GM23338 (cell line): ENCODE measurements around the gene PTGIS. TPM values are rescaled to one million over a fixed set of nuclear protein-coding genes. Genes with fewer than 3 reads are reported as not detected.

Source experiments
- ATAC-seq: fragments of 200-7000 bp; cut with Tn5 transposase; 3 replicates; pipeline ENCODE4 v1.9.1; 2020
- DNase-seq: peaks from one replicate; pipeline ENCODE4 v3.0.0-alpha.2; 2015; ENCODE audit warnings: low spot score
- H2AFZ ChIP-seq: fragments of 200-600 bp; sonication (generic); 2 replicates; pipeline ENCODE4 v1.8.0; 2016; ENCODE audit warnings: antibody characterized with exemption, mild to moderate bottlenecking, moderate library complexity
- H3F3A ChIP-seq: fragments of 200-600 bp; sonication (generic); replicated peaks from 2 replicates; pipeline ENCODE4 v1.8.0; 2017; ENCODE audit warnings: antibody characterized with exemption, mixed run types, low read depth
- H3K27ac ChIP-seq: fragments of 200-600 bp; sonication (generic); 2 replicates; pipeline ENCODE4 v1.6.1; 2016; ENCODE audit warnings: low read depth
- H3K27me3 ChIP-seq: fragments of 200-600 bp; sonication (generic); 2 replicates; pipeline ENCODE4 v1.8.0; 2016; ENCODE audit warnings: mild to moderate bottlenecking, mixed run types, moderate library complexity; ENCODE audit not compliant: insufficient read depth
- H3K36me3 ChIP-seq: fragments of 200-600 bp; sonication (generic); 2 replicates; pipeline ENCODE4 v1.8.0; 2016; ENCODE audit warnings: mild to moderate bottlenecking; ENCODE audit not compliant: insufficient read depth
- H3K4me1 ChIP-seq: fragments of 200-600 bp; sonication (generic); 2 replicates; pipeline ENCODE4 v1.8.0; 2016; ENCODE audit warnings: mild to moderate bottlenecking, moderate library complexity; ENCODE audit not compliant: insufficient read depth
- H3K4me2 ChIP-seq: fragments of 200-600 bp; sonication (generic); 2 replicates; pipeline ENCODE4 v1.7.1; 2017; ENCODE audit warnings: mixed run types
- H3K4me3 ChIP-seq: fragments of 200-600 bp; sonication (generic); 2 replicates; pipeline ENCODE4 v1.6.1; 2016; ENCODE audit warnings: mixed run types
- H3K79me2 ChIP-seq: fragments of 200-600 bp; sonication (generic); replicated peaks from 2 replicates; pipeline ENCODE4 v1.8.0; 2017; ENCODE audit warnings: mild to moderate bottlenecking; ENCODE audit not compliant: insufficient read depth
- H3K9me2 ChIP-seq: fragments of 200-600 bp; sonication (generic); 2 replicates; pipeline ENCODE4 v1.8.0; 2017; ENCODE audit not compliant: insufficient read depth
- H4K20me1 ChIP-seq: fragments of 200-600 bp; sonication (generic); replicated peaks from 2 replicates; pipeline ENCODE4 v1.8.0; 2017; ENCODE audit warnings: mild to moderate bottlenecking; ENCODE audit not compliant: insufficient read depth
- H3K27ac Mint-ChIP-seq: 2 replicates; pipeline ENCODE4 v1.8.0; 2020; ENCODE audit warnings: inconsistent platforms, mild to moderate bottlenecking, moderate library complexity, mixed read lengths
- H3K27me3 Mint-ChIP-seq: 3 replicates; pipeline ENCODE4 v1.8.0; 2022; ENCODE audit warnings: low read depth, mild to moderate bottlenecking, moderate library complexity, mixed read lengths, inconsistent platforms; ENCODE audit not compliant: insufficient read depth, poor library complexity
- H3K36me3 Mint-ChIP-seq: 3 replicates; pipeline ENCODE4 v1.8.0; 2021; ENCODE audit warnings: low read depth, mild to moderate bottlenecking, inconsistent platforms, moderate library complexity, mixed read lengths
- H3K4me1 Mint-ChIP-seq: 3 replicates; pipeline ENCODE4 v1.8.0; 2020; ENCODE audit warnings: mild to moderate bottlenecking, inconsistent platforms, mixed read lengths
- H3K4me3 Mint-ChIP-seq: 3 replicates; pipeline ENCODE4 v1.8.0; 2021; ENCODE audit warnings: moderate library complexity, mild to moderate bottlenecking, inconsistent platforms, mixed read lengths
- H3K9me3 Mint-ChIP-seq: 3 replicates; pipeline ENCODE4 v1.8.0; 2020; ENCODE audit warnings: moderate library complexity, mild to moderate bottlenecking, inconsistent platforms, mixed read lengths
- EZH2 ChIP-seq: fragments of 200-600 bp; sonication (generic); IDR thresholded peaks from one replicate; pipeline ENCODE4 v1.8.0; 2017; ENCODE audit warnings: antibody characterized with exemption, mild to moderate bottlenecking, low read depth; ENCODE audit not compliant: unreplicated experiment
- JUNB ChIP-seq: IDR thresholded peaks from one replicate; pipeline ENCODE4 v1.6.1; 2016; ENCODE audit warnings: antibody characterized with exemption; ENCODE audit not compliant: unreplicated experiment
- NANOG ChIP-seq: IDR thresholded peaks from 2 replicates; pipeline ENCODE4 v1.6.1; 2016; ENCODE audit warnings: antibody characterized with exemption, borderline replicate concordance
- POLR2AphosphoS5 ChIP-seq: IDR thresholded peaks from 2 replicates; pipeline ENCODE4 v1.6.1; 2016; ENCODE audit warnings: antibody characterized with exemption, low read depth
- ZNF114 ChIP-seq: fragments of 250-450 bp; sonication (Bioruptor Pico); IDR thresholded peaks from 2 replicates; pipeline ENCODE4 v1.5.0; 2020; ENCODE audit warnings: mild to moderate bottlenecking, moderate library complexity
- ZNF331 ChIP-seq: fragments of 250-450 bp; sonication (Bioruptor Pico); IDR thresholded peaks from 2 replicates; pipeline ENCODE4 v1.5.0; 2020; ENCODE audit warnings: low read depth, mild to moderate bottlenecking, moderate library complexity
- polyA plus RNA-seq: library from polyadenylated mRNA; unstranded; fragments of >200 nt; fragmentation: Nextera tagmentation; extraction: Ambion mirVana; gene quantifications from 2 replicates; pipeline ENCODE4 v1.2.1, GENCODE V29; 2016
- total RNA-seq: library from RNA; depleted of rRNA; stranded (reverse); fragments of >200 nt; shearing (Covaris generic); gene quantifications from 2 replicates; pipeline ENCODE4 v1.2.3, GENCODE V29; 2014
- TF ChIP-seq, protein P1 (sequence below), 2 experiments: fragments of 200-600 bp in 1 of 2; sonication (generic) in 1 of 2; conservative IDR thresholded peaks; 2 replicates each; pipeline versions ENCODE4 v1.5.1 to v1.6.1; 2016 to 2017; ENCODE audit warnings: antibody characterized with exemption in 2 of 2, low read depth in 2 of 2, mild to moderate bottlenecking in 2 of 2, moderate library complexity in 1 of 2
- TF ChIP-seq, protein P2 (sequence below): IDR thresholded peaks from one replicate; pipeline ENCODE4 v1.6.1; 2018; ENCODE audit warnings: antibody characterized with exemption; ENCODE audit not compliant: unreplicated experiment
- TF ChIP-seq, protein P3 (sequence below): IDR thresholded peaks from 2 replicates; pipeline ENCODE4 v1.6.1; 2016; ENCODE audit warnings: antibody characterized with exemption

The PTGIS gene
- total and polyA plus RNA-seq, 2 experiments from 2014 or later = 6.6 to 28.7 TPM

DNA sequence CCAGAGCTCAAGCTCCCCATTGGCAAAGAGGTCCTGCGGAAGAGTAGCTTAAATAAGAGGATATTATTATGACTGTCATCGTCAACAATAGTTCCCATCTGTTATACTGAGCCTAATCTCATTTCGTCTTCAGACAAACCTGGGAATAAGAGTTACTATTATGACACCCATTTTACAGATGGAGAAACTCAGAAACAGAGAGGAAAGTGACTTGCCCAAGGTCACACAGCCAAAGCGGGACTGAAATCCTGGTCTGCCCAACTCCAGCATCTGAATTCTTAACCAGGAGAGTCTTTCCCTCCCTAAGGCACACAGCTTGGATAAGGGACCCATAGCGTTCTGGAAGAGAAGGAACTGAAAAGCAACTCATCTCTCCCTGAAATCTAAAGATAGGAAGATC is 23.4 kb downstream of the PTGIS start (continued):
- TF ChIP-seq, protein P1, sequence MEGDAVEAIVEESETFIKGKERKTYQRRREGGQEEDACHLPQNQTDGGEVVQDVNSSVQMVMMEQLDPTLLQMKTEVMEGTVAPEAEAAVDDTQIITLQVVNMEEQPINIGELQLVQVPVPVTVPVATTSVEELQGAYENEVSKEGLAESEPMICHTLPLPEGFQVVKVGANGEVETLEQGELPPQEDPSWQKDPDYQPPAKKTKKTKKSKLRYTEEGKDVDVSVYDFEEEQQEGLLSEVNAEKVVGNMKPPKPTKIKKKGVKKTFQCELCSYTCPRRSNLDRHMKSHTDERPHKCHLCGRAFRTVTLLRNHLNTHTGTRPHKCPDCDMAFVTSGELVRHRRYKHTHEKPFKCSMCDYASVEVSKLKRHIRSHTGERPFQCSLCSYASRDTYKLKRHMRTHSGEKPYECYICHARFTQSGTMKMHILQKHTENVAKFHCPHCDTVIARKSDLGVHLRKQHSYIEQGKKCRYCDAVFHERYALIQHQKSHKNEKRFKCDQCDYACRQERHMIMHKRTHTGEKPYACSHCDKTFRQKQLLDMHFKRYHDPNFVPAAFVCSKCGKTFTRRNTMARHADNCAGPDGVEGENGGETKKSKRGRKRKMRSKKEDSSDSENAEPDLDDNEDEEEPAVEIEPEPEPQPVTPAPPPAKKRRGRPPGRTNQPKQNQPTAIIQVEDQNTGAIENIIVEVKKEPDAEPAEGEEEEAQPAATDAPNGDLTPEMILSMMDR (conservative IDR thresholded peaks at IDR 0.05; ENCODE audit: low read depth in 2 of 2) = no peak
- TF ChIP-seq ZNF114 (CRISPR knock-in tag) (no peak), NANOG (no peak), ZNF331 (no peak), JUNB (no peak)

DNA sequence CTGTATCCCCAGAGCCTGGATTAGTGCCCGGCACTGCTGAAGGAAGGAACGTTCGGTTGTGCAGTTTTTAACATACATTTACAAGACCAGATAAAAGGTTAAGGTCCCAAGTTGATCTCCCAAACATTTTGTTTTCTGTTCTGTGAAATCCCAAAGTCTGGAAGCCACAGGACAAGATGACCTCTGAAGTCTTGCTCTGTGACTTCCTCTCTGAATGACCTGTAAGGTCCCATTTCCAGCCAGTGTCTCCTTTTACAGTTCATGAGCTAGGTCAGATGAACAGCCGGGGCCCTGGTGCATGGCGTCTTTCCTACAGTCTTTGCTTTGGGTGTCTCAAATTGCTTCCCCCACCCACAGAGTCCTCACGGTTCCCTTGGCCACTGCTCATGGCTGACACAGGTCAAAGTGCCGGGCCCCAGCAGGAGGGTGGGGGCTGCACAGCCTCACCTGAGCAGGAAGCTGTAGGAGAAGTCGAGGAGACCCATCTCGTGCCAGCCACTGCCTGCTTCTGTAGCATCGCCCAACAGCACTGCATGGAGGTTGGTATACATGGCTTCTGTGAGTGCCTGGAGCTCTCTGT is 24.0 kb downstream of the PTGIS start:
- Mint-ChIP-seq H3K9me3 (no peaks in the 10 kb centered on the region), H3K27me3 (peaks cover 4% of the 10 kb centered on the region), H3K4me1 (no peaks in the 10 kb centered on the region; the same call in 2 of the 3 replicates), H3K4me3 (no peak overlapping the region), H3K27ac (no peak overlapping the region), H3K36me3 (peaks cover 65% of the 10 kb centered on the region)
- H3K4me1 ChIP-seq = no peaks in the 10 kb centered on the region
- no peaks in the 10 kb centered on the region for H3K79me2 ChIP-seq
- H3F3A ChIP-seq = no peaks in the 10 kb centered on the region
- DNase-seq (no peak), ATAC-seq (no peak)
- no peaks in the 10 kb centered on the region; the same call in 1 of the 2 replicates for H3K36me3 ChIP-seq
- H4K20me1 ChIP-seq = no peaks in the 10 kb centered on the region
- H3K4me3 ChIP-seq = no peak overlapping the region
- no peaks in the 10 kb centered on the region for H3K27me3 ChIP-seq
- H3K4me2 ChIP-seq = no peak overlapping the region
- no peak overlapping the region for H3K27ac ChIP-seq
- no peaks in the 10 kb centered on the region for H3K9me2 ChIP-seq
- H2AFZ ChIP-seq = no peak overlapping the region
- TF ChIP-seq, protein P2, sequence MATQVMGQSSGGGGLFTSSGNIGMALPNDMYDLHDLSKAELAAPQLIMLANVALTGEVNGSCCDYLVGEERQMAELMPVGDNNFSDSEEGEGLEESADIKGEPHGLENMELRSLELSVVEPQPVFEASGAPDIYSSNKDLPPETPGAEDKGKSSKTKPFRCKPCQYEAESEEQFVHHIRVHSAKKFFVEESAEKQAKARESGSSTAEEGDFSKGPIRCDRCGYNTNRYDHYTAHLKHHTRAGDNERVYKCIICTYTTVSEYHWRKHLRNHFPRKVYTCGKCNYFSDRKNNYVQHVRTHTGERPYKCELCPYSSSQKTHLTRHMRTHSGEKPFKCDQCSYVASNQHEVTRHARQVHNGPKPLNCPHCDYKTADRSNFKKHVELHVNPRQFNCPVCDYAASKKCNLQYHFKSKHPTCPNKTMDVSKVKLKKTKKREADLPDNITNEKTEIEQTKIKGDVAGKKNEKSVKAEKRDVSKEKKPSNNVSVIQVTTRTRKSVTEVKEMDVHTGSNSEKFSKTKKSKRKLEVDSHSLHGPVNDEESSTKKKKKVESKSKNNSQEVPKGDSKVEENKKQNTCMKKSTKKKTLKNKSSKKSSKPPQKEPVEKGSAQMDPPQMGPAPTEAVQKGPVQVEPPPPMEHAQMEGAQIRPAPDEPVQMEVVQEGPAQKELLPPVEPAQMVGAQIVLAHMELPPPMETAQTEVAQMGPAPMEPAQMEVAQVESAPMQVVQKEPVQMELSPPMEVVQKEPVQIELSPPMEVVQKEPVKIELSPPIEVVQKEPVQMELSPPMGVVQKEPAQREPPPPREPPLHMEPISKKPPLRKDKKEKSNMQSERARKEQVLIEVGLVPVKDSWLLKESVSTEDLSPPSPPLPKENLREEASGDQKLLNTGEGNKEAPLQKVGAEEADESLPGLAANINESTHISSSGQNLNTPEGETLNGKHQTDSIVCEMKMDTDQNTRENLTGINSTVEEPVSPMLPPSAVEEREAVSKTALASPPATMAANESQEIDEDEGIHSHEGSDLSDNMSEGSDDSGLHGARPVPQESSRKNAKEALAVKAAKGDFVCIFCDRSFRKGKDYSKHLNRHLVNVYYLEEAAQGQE = no peak
- TF ChIP-seq, protein P1 (conservative IDR thresholded peaks at IDR 0.05; ENCODE audit: low read depth in 2 of 2) = no peak
- TF ChIP-seq JUNB (no peak), EZH2 (no peak), POLR2AphosphoS5 (no peak), ZNF114 (CRISPR knock-in tag) (no peak), ZNF331 (no peak), NANOG (no peak)
- TF ChIP-seq, protein P3, sequence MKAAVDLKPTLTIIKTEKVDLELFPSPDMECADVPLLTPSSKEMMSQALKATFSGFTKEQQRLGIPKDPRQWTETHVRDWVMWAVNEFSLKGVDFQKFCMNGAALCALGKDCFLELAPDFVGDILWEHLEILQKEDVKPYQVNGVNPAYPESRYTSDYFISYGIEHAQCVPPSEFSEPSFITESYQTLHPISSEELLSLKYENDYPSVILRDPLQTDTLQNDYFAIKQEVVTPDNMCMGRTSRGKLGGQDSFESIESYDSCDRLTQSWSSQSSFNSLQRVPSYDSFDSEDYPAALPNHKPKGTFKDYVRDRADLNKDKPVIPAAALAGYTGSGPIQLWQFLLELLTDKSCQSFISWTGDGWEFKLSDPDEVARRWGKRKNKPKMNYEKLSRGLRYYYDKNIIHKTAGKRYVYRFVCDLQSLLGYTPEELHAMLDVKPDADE = no peak
